GM18511 (cell line): ENCODE data around the gene IL1RAP.

ENCODE experiments used
- ATAC-seq: cut with Tn5 transposase; IDR thresholded peaks from one replicate; pipeline ENCODE4 v1.9.1; 2021; ENCODE audit warnings: mild to moderate bottlenecking, moderate library complexity; ENCODE audit not compliant: unreplicated experiment

Gene IL1RAP

GRCh38 chr3:190701096-190701532 is 187.2 kb downstream of the IL1RAP start:
- peak; percentile 57 for ATAC-seq

DNA sequence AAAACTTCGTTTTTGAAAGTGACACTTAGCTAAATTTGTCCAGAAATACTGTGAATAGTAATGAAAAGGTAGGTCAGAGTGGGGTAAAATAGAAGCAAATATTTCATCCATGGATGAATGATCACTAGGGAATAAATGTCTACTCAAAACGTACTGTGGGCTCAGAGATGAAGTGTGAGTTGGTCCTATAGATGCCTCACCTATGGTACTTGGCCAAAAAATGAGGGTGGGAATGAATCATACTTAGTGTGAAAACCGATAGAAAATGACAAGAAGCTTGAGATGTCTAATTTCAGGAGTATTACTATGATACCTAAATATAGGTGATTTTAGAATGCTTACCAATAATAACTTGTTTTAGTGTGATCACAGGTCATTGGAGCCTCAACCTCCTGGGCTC is 192.7 kb downstream of the IL1RAP start:
- no peak for ATAC-seq
